GM19455 (cell line): ENCODE data around the gene DCT.
A peak's percentile ranks its signal among the peaks of the same experiment; 100 is the strongest.

Experiments
- ATAC-seq: cut with Tn5 transposase; IDR thresholded peaks from one replicate; pipeline ENCODE4 v1.9.1; 2021; ENCODE audit not compliant: unreplicated experiment

Gene DCT

GRCh38 chr13:94454906-94455305 is 24.6 kb downstream of the DCT start:
- ATAC-seq = no peak

GRCh38 chr13:94454334-94454733 is 25.1 kb downstream of the DCT start:
- ATAC-seq = no peak

- no peak for ATAC-seq
These were observed 34.7 kb downstream of the DCT start for GRCh38 chr13:94444826-94445225.

- ATAC-seq = peak; percentile 64
These were observed 43.8 kb downstream of the DCT start for GRCh38 chr13:94435604-94436226.

- ATAC-seq = no peak
These were observed 46.2 kb downstream of the DCT start for GRCh38 chr13:94433055-94433961.

- no peak for ATAC-seq
These were observed 47.5 kb downstream of the DCT start for GRCh38 chr13:94431987-94432386.

- ATAC-seq = no peak
These were observed 47.9 kb downstream of the DCT start for GRCh38 chr13:94431574-94431973.

- no peak for ATAC-seq
These were observed 52.0 kb downstream of the DCT start for GRCh38 chr13:94427313-94427953.

GRCh38 chr13:94419925-94420305 is 59.6 kb downstream of the DCT start:
- no peak for ATAC-seq

GRCh38 chr13:94419304-94419924 is 60.1 kb downstream of the DCT start:
- no peak for ATAC-seq

GRCh38 chr13:94417294-94417693 is 62.2 kb downstream of the DCT start:
- ATAC-seq = no peak

- ATAC-seq = no peak
These were observed 62.9 kb downstream of the DCT start for GRCh38 chr13:94416454-94417080.

- no peak for ATAC-seq
These were observed 63.8 kb downstream of the DCT start for GRCh38 chr13:94415500-94416237.

- no peak for ATAC-seq
These were observed 64.8 kb downstream of the DCT start for GRCh38 chr13:94414708-94415107.

- ATAC-seq = no peak
These were observed 65.3 kb downstream of the DCT start for GRCh38 chr13:94414141-94414540.

GRCh38 chr13:94413598-94413944 is 65.9 kb downstream of the DCT start:
- no peak for ATAC-seq

- no peak for ATAC-seq
These were observed 66.4 kb downstream of the DCT start for GRCh38 chr13:94412870-94413597.

GRCh38 chr13:94411747-94412146 is 67.7 kb downstream of the DCT start:
- no peak for ATAC-seq

- ATAC-seq = no peak
These were observed 71.0 kb downstream of the DCT start for GRCh38 chr13:94408314-94409036.
